Cardiac fibroblast (primary cell): Measurements from ENCODE around the gene NUDT16.
A peak's percentile ranks its signal among the peaks of the same experiment; 100 is the strongest.

Experiments
- DNase-seq, 2 donors: peaks; one replicate each; pipeline versions ENCODE4 v3.0.0 to v3.0.0-alpha.2; 2010; ENCODE audit warnings: low read depth in 2 of 2
- H3K4me3 ChIP-seq, 2 donors: replicated peaks in 1 of 2; 1 replicate in 1 of 2; 2 replicates in 1 of 2; pipeline ENCODE4 v1.5.1; 2011; ENCODE audit warnings: low read depth in 2 of 2, low read length in 2 of 2, mild to moderate bottlenecking in 2 of 2, moderate library complexity in 1 of 2
- CTCF ChIP-seq: IDR thresholded peaks from one replicate; pipeline ENCODE4 v1.5.1; 2011; ENCODE audit warnings: low read depth, mild to moderate bottlenecking, low read length, inconsistent platforms

NUDT16 gene

GRCh38 chr3:131386429-131387165, 5.0 kb downstream of the NUDT16 start:
- peak; percentile 50 to 69 for DNase-seq
- no peak for TF ChIP-seq CTCF

GRCh38 chr3:131387796-131388489, 6.4 kb downstream of the NUDT16 start:
- DNase-seq: no peak
- H3K4me3 ChIP-seq: no peak overlapping the region
- TF ChIP-seq CTCF: no peak

More at GRCh38 chr3:131386429-131387165, 5.0 kb downstream of the NUDT16 start:
- H3K4me3 ChIP-seq: no peak overlapping the region

GRCh38 chr3:131388490-131388799, 6.9 kb downstream of the NUDT16 start:
- no peak overlapping the region for H3K4me3 ChIP-seq
- DNase-seq: peak; percentile 55 to 56
- no peak for TF ChIP-seq CTCF

- no peak for TF ChIP-seq CTCF
- no peak for DNase-seq
- no peak overlapping the region for H3K4me3 ChIP-seq
These were observed 8.8 kb downstream of the NUDT16 start for GRCh38 chr3:131390331-131390730.

- peak in 1 of 2 donors; percentile 42 for DNase-seq
- H3K4me3 ChIP-seq: no peak overlapping the region
- no peak for TF ChIP-seq CTCF
These were observed 11.5 kb downstream of the NUDT16 start for GRCh38 chr3:131393051-131393450.

GRCh38 chr3:131393868-131394267, 12.3 kb downstream of the NUDT16 start:
- DNase-seq: no peak
- no peak for TF ChIP-seq CTCF

More at GRCh38 chr3:131393868-131394267, 12.3 kb downstream of the NUDT16 start:
- H3K4me3 ChIP-seq: no peak overlapping the region
